Sigmoid colon (tissue), 7 donors: ENCODE measurements around the gene ZNF496. TPM values are rescaled to one million over a fixed set of nuclear protein-coding genes. Genes with fewer than 3 reads are reported as not detected.

ENCODE experiments used
- DNase-seq: peaks from one replicate; pipeline ENCODE4 v3.0.0-alpha.2; 2019
- H3K27ac ChIP-seq, 4 donors: fragments of 200-600 bp; sonication (generic); one replicate each; pipeline ENCODE4 v1.5.1; 2016 to 2019; ENCODE audit warnings: mild to moderate bottlenecking in 1 of 4
- H3K27me3 ChIP-seq, 3 donors: fragments of 200-600 bp; sonication (generic); one replicate each; pipeline ENCODE4 v1.5.1; 2019; ENCODE audit warnings: mild to moderate bottlenecking in 1 of 3
- H3K36me3 ChIP-seq, 4 donors: fragments of 200-600 bp; sonication (generic); one replicate each; pipeline ENCODE4 v1.5.1; 2016 to 2019
- H3K4me1 ChIP-seq, 4 donors: fragments of 200-600 bp; sonication (generic); one replicate each; pipeline ENCODE4 v1.5.1; 2017 to 2019
- H3K4me3 ChIP-seq, 4 donors: fragments of 200-600 bp; sonication (generic); one replicate each; pipeline ENCODE4 v1.5.1; 2017 to 2019; ENCODE audit warnings: mild to moderate bottlenecking in 2 of 4, moderate library complexity in 1 of 4
- H3K9me3 ChIP-seq, 4 donors: fragments of 200-600 bp in 3 of 4; sonication (generic) in 3 of 4; one replicate each; pipeline versions ENCODE4 v1.5.1 to v1.6.1; 2013 to 2019
- EP300 ChIP-seq, 4 donors: sonication (generic); formaldehyde crosslinking; IDR thresholded peaks; one replicate each; pipeline ENCODE4 v1.6.1; 2017; ENCODE audit warnings: antibody characterized with exemption in 4 of 4
- POLR2A ChIP-seq, 2 donors: fragments of 450-650 bp; IDR thresholded peaks; one replicate each; pipeline ENCODE4 v1.6.1; 2016; ENCODE audit warnings: antibody characterized with exemption in 2 of 2, mild to moderate bottlenecking in 2 of 2, moderate library complexity in 2 of 2
- POLR2AphosphoS5 ChIP-seq, 4 donors: sonication (generic); formaldehyde crosslinking; IDR thresholded peaks; one replicate each; pipeline ENCODE4 v1.6.1; 2017; ENCODE audit warnings: antibody characterized with exemption in 4 of 4
- WGBS, 2 donors: extraction: QIAGEN DNeasy Blood & Tissue Kit; methylation state at CpG; one replicate each; pipeline ENCODE4 v1.1.7; 2013; 5-methylcytosine and 5-hydroxymethylcytosine counted together
- intact Hi-C: fragments of 100-400 bp; cut with DNase I; formaldehyde crosslinking; loops from one replicate; pipeline ENCODE4 v1.15.1; 2023
- polyA plus RNA-seq, 3 donors: library from polyadenylated mRNA; stranded (reverse); fragments of 200-250 nt; gene quantifications; one replicate each; pipeline ENCODE4 v1.2.3, GENCODE V29; 2013
- total RNA-seq, 4 donors: library from RNA; depleted of rRNA; stranded (reverse); fragments of >200 nt; gene quantifications; one replicate each; pipeline ENCODE4 v1.1.0, GENCODE V29; 2016
- TF ChIP-seq, protein P1 (sequence below), 4 experiments: fragments of 450-650 bp in 3 of 4; fragments of 200-600 bp in 1 of 4; IDR thresholded peaks; one replicate each; pipeline ENCODE4 v1.5.1; 2016 to 2019; ENCODE audit warnings: antibody characterized with exemption in 4 of 4, mild to moderate bottlenecking in 3 of 4, moderate library complexity in 2 of 4
- donor health status: healthy with polysubstance abuse.
- donor health status: Bipolar disorder and iron deficiency.
- donor health status: healthy.

The ZNF496 gene
- total and polyA plus RNA-seq, 7 donors: 3.2 to 70.7 (median 31.6) TPM

DNA sequence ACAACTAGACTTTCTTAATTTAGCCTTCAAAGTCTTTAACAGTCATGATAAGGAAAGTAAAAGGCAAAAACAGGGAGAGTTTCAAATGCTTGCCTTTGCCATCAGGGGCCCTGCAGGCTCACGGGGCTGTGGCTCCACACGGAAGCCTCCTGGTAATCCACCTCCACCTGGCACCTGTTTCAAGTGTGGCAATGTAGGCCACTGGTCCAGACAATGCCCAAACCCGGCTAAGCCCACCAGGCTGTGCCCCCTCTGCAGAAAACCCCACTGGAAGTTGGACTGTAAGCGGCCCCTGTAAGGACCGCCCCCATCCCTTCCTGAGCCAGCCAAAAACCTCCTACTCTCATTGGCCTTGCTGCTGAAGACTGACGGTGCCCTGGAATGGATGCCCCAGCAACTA is 43.3 kb downstream of the ZNF496 start:
- no peak for DNase-seq
- no peaks in the 10 kb centered on the region for H3K4me1 ChIP-seq
- H3K36me3 ChIP-seq: no peaks in the 10 kb centered on the region
- H3K9me3 ChIP-seq: no peaks in the 10 kb centered on the region
- no peak overlapping the region for H3K4me3 ChIP-seq
- H3K27ac ChIP-seq: no peak overlapping the region
- H3K27me3 ChIP-seq: no peaks in the 10 kb centered on the region
- no peak for TF ChIP-seq POLR2A (IDR thresholded peaks at IDR 0.05)
- TF ChIP-seq EP300 (IDR thresholded peaks at IDR 0.05): no peak
- no peak for TF ChIP-seq POLR2AphosphoS5 (IDR thresholded peaks at IDR 0.05)
- TF ChIP-seq, protein P1, sequence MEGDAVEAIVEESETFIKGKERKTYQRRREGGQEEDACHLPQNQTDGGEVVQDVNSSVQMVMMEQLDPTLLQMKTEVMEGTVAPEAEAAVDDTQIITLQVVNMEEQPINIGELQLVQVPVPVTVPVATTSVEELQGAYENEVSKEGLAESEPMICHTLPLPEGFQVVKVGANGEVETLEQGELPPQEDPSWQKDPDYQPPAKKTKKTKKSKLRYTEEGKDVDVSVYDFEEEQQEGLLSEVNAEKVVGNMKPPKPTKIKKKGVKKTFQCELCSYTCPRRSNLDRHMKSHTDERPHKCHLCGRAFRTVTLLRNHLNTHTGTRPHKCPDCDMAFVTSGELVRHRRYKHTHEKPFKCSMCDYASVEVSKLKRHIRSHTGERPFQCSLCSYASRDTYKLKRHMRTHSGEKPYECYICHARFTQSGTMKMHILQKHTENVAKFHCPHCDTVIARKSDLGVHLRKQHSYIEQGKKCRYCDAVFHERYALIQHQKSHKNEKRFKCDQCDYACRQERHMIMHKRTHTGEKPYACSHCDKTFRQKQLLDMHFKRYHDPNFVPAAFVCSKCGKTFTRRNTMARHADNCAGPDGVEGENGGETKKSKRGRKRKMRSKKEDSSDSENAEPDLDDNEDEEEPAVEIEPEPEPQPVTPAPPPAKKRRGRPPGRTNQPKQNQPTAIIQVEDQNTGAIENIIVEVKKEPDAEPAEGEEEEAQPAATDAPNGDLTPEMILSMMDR (IDR thresholded peaks at IDR 0.05): no peak
- intact Hi-C loops: no loop called here
- 94 to 97% methylated on average over 6 of the region's 6 CpGs for WGBS, 2 donors

DNA sequence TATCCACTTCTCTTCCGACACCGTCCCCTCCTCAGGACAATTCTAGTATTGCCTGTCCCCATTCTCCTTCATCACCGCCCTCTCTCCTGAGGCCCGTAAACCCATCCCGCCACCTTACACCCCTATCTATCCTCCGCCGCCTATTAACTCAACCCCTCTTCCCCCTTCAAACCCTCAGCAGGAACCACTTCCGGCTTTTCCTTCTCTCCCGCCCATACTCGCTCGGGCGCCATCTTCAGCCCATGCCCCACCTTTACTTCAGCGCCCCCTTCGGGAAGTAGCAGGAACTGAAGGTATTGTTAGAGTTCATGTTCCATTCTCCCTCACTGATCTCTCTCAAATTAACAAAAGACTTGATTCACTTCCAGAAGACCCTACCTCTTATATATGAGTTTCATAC is 44.2 kb downstream of the ZNF496 start:
- H3K4me1 ChIP-seq: no peaks in the 10 kb centered on the region
- intact Hi-C loops: no loop called here
- TF ChIP-seq, protein P1 (IDR thresholded peaks at IDR 0.05): no peak
- no peak for TF ChIP-seq POLR2A (IDR thresholded peaks at IDR 0.05)
- TF ChIP-seq EP300 (IDR thresholded peaks at IDR 0.05): no peak
- TF ChIP-seq POLR2AphosphoS5 (IDR thresholded peaks at IDR 0.05): no peak
- H3K9me3 ChIP-seq: no peaks in the 10 kb centered on the region
- no peak for DNase-seq
- H3K27me3 ChIP-seq: no peaks in the 10 kb centered on the region
- WGBS, 2 donors: 95% methylated on average over 14 of the region's 14 CpGs
- H3K27ac ChIP-seq: no peak overlapping the region
- H3K36me3 ChIP-seq: no peaks in the 10 kb centered on the region
- H3K4me3 ChIP-seq: no peak overlapping the region

DNA sequence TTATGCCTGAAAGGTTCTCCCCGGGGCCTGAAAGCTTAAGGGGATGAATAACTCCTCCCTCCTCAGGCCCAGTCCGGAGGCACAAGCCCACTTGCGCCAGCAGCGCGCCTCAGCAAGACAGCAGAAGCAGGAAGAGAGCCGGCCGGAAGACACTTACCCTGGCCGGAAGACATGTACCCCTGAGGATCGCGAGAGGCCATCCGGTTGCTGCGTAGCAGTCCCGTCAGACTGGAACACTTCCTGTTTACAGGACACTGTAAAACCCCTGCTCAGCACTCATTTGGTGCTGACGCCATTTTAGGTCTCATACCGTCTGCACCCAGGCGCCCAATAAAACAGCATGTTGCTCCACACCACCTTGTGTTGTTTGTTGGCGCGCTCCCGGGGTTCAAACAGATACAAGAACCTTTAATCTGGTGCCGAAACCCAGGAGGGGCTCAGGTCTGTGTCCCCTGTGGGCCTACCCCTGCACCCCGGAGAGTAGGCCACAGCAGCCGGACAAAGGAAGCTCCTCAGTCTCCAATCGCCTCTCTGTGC is 45.5 kb downstream of the ZNF496 start:
- no peak for DNase-seq
- H3K36me3 ChIP-seq: no peaks in the 10 kb centered on the region
- no peaks in the 10 kb centered on the region for H3K4me1 ChIP-seq
- H3K9me3 ChIP-seq: no peaks in the 10 kb centered on the region
- TF ChIP-seq POLR2AphosphoS5 (IDR thresholded peaks at IDR 0.05) (no peak), EP300 (IDR thresholded peaks at IDR 0.05) (no peak), POLR2A (IDR thresholded peaks at IDR 0.05) (no peak)
- TF ChIP-seq, protein P1 (IDR thresholded peaks at IDR 0.05): no peak
- no peak overlapping the region for H3K27ac ChIP-seq
- 97% methylated on average over 23 of the region's 23 CpGs for WGBS, 2 donors
- no peaks in the 10 kb centered on the region for H3K27me3 ChIP-seq
- no peak overlapping the region for H3K4me3 ChIP-seq
- intact Hi-C loops: no loop called here

DNA sequence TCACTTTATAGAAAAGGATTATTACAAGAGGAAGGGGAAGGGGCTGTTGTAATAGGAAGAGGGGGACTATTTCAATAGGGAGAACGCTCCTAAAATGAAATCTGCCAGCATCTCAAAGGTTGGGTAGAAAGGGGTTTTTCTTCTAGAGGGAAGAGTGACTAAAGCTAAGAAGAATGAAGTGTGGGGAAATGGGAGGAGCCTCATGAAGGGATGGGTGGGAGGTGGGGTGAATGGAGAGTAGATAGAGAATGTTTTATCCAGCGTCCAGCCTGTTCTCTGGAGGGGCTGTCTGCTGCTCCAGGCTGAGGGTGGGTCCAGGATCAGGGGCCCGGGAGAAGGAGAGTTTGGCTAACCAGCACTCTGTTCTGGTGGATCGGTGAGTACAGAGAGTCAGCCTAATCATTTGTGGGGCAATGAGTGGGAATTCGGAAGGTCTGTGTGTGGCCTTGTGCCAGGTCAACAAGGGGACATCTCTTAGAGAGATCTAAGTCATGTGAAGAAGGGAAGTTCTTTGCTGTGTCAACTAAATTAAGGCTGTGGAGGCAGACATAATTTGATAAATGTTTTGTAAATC is 50.6 kb downstream of the ZNF496 start:
- Histone ChIP-seq H3K27ac (no peak overlapping the region), H3K36me3 (no peaks in the 10 kb centered on the region), H3K4me3 (no peak overlapping the region), H3K4me1 (no peaks in the 10 kb centered on the region), H3K27me3 (no peaks in the 10 kb centered on the region), H3K9me3 (no peaks in the 10 kb centered on the region)
- DNase-seq: no peak
- TF ChIP-seq, protein P1 (IDR thresholded peaks at IDR 0.05): no peak
- TF ChIP-seq POLR2AphosphoS5 (IDR thresholded peaks at IDR 0.05): no peak
- no peak for TF ChIP-seq EP300 (IDR thresholded peaks at IDR 0.05)
- no peak for TF ChIP-seq POLR2A (IDR thresholded peaks at IDR 0.05)
- 78 to 80% methylated on average over 5 of the region's 5 CpGs for WGBS, 2 donors
- intact Hi-C loops: no loop called here

DNA sequence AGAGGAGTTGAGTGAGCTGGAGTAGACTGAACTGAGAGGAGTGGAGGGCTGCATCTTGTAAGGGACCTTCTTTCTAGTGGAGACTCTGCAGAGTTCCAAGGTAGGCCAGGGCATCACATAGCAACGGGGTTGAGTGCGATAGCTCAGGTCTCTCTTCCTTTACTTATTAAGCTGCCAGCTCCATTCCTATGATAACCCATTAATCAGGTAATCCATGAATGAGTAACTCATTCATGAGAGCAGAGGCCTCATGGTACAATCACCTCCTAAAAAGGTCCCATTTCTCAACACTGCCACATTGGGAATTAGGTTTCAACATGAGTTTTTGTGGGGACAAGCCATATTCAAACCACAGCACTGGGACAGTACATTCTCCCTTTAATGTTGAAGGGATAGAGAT is 54.5 kb downstream of the ZNF496 start:
- H3K36me3 ChIP-seq: no peaks in the 10 kb centered on the region
- H3K4me3 ChIP-seq: no peak overlapping the region
- H3K9me3 ChIP-seq: no peaks in the 10 kb centered on the region
- H3K4me1 ChIP-seq: peaks cover 0 to 4% (median 0%) of the 10 kb centered on the region in 4 donors
- H3K27ac ChIP-seq: no peak overlapping the region
- 99% methylated on average over 2 of the region's 2 CpGs for WGBS, 2 donors
- DNase-seq: no peak
- intact Hi-C loops: no loop called here
- TF ChIP-seq POLR2A (IDR thresholded peaks at IDR 0.05) (no peak), POLR2AphosphoS5 (IDR thresholded peaks at IDR 0.05) (no peak), EP300 (IDR thresholded peaks at IDR 0.05) (no peak)
- TF ChIP-seq, protein P1 (IDR thresholded peaks at IDR 0.05): no peak
- H3K27me3 ChIP-seq: no peaks in the 10 kb centered on the region
